Kidney epithelial cell (primary cell): ENCODE data around the gene PRDX1. TPM values are rescaled to one million over a fixed set of nuclear protein-coding genes. Genes with fewer than 3 reads are reported as not detected.

ENCODE experiments used
- DNase-seq: peaks from one replicate; pipeline ENCODE4 v3.0.0-alpha.2; 2010; ENCODE audit warnings: low read depth
- H3K27me3 ChIP-seq: 2 replicates; pipeline ENCODE4 v1.6.0; 2011; ENCODE audit warnings: low read length; ENCODE audit not compliant: control insufficient read depth, insufficient read depth
- H3K36me3 ChIP-seq: 2 replicates; pipeline ENCODE4 v1.5.1; 2011; ENCODE audit warnings: low read length; ENCODE audit not compliant: control insufficient read depth, insufficient read depth
- H3K4me3 ChIP-seq: 2 replicates; pipeline ENCODE4 v1.5.1; 2011; ENCODE audit warnings: low read depth, mild to moderate bottlenecking, control low read depth, low read length
- total RNA-seq: library from RNA; depleted of rRNA; stranded (reverse); fragments of >200 nt; gene quantifications from 2 replicates; pipeline ENCODE4 v1.2.3, GENCODE V29; 2015
- TF ChIP-seq, protein P1 (sequence below): IDR thresholded peaks from 2 replicates; pipeline ENCODE4 v1.5.1; 2011; ENCODE audit warnings: mild to moderate bottlenecking, moderate library complexity, low read length, control low read depth, inconsistent platforms; ENCODE audit not compliant: insufficient read depth, poor library complexity, severe bottlenecking

PRDX1 gene
- total RNA-seq, 1 donor from 2014 or later: 298 TPM

DNA sequence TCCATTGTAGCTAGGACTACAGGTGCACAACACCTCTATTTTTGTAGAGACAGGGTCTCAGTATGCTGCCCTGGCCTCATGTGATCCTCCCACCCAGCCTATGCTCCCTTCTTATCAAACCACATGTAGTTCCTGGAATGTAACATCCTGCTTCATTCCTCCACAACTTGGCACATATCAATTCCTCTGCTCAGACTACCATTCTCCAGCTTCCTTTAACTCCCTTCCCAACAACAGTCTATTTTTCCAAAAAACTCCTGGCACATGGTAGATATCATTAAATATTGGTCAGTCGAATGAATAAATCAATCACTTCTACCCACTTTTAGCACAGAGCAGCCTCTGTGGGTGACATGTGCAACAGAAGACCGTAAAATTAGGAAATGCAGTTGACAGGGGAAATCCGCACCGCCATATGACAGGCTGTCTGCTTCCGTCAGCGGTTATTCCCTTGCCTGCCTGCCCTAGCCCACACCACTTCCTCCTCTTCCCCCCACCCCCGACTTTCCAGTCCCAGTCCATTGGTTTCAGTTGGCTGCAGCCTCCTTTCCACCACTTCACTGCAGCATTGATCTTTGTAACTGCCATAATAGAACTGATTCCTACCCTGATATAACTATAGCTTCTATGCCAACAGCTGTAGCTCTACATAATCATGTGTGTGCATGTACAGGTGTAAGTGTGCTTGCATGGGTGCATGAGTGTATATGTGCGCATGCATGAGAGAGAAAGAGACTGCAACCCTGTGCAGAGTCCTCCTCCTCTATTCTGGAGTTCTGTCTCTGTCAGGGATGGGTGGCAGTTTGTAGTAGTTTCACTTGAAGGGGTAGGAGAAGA lies 22.1 kb upstream of the PRDX1 start:
- Histone ChIP-seq H3K27me3 (no peaks in the 10 kb centered on the region), H3K4me3 (no peak overlapping the region), H3K36me3 (no peaks in the 10 kb centered on the region)
- no peak for DNase-seq
- TF ChIP-seq, protein P1, sequence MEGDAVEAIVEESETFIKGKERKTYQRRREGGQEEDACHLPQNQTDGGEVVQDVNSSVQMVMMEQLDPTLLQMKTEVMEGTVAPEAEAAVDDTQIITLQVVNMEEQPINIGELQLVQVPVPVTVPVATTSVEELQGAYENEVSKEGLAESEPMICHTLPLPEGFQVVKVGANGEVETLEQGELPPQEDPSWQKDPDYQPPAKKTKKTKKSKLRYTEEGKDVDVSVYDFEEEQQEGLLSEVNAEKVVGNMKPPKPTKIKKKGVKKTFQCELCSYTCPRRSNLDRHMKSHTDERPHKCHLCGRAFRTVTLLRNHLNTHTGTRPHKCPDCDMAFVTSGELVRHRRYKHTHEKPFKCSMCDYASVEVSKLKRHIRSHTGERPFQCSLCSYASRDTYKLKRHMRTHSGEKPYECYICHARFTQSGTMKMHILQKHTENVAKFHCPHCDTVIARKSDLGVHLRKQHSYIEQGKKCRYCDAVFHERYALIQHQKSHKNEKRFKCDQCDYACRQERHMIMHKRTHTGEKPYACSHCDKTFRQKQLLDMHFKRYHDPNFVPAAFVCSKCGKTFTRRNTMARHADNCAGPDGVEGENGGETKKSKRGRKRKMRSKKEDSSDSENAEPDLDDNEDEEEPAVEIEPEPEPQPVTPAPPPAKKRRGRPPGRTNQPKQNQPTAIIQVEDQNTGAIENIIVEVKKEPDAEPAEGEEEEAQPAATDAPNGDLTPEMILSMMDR: no peak

DNA sequence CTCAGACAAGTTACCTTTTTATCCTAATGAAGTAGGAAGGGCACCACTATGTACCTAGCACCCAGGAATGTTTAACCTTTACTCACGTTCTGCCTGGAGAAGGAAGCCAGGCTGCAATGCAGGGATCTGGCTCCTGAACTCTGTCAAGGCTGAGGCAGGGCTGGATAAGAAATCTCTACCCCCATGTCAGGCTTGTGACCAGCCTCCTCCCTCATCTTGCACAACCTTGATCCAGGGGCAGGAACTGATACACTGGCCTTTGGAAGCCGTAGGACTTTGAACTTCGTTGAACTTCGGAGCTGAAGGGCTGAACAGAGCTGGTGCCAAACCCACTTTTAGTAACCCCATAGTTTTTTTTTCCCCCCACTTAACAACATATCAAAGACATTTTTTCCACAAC lies 20.9 kb upstream of the PRDX1 start:
- no peak for DNase-seq
- TF ChIP-seq, protein P1: no peak
- no peaks in the 10 kb centered on the region for H3K36me3 ChIP-seq
- H3K4me3 ChIP-seq: no peak overlapping the region
- H3K27me3 ChIP-seq: no peaks in the 10 kb centered on the region

DNA sequence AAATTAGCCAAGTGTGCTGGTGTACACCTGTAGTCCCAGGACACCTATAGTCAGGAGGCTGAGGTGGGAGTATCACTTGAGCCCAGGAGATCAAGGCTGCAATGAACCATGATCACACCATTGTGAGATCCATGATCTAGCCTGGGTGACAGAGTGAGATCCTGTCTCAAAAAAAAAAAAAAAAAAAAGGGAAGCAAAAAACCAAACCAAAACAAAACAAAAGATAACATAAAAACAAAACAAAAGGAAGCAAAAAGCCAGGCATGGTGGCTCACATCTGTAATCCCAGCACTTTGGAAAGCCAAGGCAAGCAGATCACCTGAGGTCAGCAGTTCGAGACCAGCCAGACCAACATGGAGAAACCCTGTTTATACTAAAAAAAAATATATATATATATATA lies 19.5 kb upstream of the PRDX1 start:
- DNase-seq: no peak
- Histone ChIP-seq H3K27me3 (no peaks in the 10 kb centered on the region), H3K4me3 (no peak overlapping the region), H3K36me3 (no peaks in the 10 kb centered on the region)
- TF ChIP-seq, protein P1: no peak

DNA sequence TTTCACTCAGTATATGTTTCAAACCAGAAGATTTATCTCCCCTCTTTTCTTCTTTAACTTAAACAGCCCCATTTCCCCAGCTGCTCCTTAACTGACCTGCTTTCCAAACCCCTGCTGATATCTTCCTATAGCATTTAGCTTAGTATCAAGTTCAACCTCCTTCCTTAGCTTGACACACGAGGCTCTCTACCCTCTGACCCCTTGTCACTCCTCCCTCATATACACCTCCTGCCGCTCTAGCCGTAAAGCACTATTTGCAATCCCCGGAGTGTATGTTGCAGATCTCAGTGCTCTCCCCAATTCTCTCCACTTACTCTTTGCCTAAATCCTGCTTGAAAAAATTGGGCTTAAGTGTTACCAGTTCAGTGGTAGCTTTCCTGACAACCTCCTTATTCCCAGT lies 15.2 kb upstream of the PRDX1 start:
- no peak for DNase-seq
- TF ChIP-seq, protein P1: no peak

DNA sequence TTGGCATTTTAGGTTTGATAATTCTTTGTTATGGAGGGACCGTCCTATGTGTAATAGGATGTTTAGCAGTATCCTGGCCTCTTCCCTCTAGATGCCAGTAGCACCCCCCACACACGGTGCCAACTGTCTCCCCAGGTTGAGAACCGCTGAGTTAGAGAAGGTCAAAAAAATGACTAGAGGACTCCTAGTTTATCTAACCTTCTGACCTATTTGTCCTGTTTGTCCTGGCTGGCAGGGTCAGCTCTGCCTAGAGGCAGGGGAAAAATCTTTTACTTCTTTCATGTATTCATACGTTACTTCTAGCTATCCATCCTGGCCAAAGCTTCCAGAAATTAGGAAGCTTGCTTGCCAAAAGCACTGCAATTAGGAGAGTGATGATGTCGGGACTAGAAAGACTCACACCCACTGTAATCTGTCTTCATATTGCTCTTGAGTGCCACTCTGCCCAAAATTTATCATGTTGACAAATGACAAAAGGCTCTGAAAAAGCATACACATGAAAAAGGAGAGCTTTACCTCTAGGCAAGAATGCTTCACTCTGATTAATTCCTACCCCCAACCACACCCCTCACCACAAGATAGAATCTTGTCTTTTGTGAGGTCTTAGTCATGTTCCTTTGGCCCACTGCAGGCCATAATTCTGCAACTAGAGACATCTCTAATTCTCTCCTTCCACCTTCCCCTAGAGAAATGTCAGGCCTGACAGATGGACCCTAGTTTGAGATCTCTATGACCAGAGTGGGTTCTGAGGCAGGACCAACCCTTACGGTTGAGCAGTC lies 14.5 kb upstream of the PRDX1 start:
- Histone ChIP-seq H3K4me3 (no peak overlapping the region), H3K27me3 (no peaks in the 10 kb centered on the region), H3K36me3 (no peaks in the 10 kb centered on the region)
- DNase-seq: no peak
- TF ChIP-seq, protein P1: no peak

More for the DNA sequence above, 15.2 kb upstream of the PRDX1 start:
- H3K36me3 ChIP-seq: no peaks in the 10 kb centered on the region
- no peaks in the 10 kb centered on the region for H3K27me3 ChIP-seq
- no peak overlapping the region for H3K4me3 ChIP-seq
